ENCODE results near the gene PSME3IP1. TPM values are rescaled to one million over a fixed set of nuclear protein-coding genes. Genes with fewer than 3 reads are reported as not detected.
A peak's percentile ranks its signal among the peaks of the same experiment; 100 is the strongest.
"Not testable (repeated sequence)": the region's sequence is repeated elsewhere in the genome, so short reads cannot be mapped to it uniquely, and the experiment has no call there.

Gene PSME3IP1
- total and polyA plus RNA-seq, 5 donors from 2014 or later, result 68.1 to 140 (median 72.6) TPM

DNA sequence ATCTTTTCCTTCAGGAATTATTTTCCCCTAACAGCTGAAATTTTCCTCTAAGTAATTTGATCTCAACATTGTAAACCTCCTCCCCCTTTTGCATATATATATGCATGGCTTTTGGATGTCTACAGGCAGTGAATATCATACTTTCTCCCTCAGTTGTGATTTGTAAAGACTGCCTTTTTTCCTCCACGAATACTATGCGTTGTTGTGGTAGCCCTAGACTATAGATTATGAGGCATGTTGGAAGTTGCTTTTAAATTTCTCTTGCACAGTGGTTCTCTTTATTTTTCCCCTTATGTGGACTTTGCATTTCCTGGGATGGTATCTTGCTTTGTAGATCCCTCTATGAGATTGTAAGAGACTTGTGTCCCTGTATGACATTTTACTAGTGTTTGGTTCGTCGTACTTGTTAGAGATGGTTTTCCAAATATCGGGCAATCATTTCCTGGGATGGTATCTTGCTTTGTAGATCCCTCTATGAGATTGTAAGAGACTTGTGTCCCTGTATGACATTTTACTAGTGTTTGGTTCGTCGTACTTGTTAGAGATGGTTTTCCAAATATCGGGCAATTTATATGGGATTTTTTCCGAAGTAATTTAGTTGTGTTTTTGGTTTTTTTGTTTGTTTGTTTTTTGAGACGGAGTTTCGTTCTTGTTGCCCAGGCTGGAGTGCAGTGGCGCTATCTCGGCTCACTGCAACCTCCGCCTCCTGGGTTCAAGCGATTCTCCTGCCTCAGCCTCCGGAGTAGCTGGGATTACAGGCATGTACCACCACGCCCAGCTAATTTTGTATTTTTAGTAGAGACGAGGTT lies 2.3 kb upstream of the PSME3IP1 start:
- Mint-ChIP-seq H3K27ac (peak overlapping the region; percentile 79 to 98 (median 94)), H3K4me3 (peak overlapping the region; percentile 97 to 100 (median 98)), H3K4me1 (peaks cover 29 to 72% (median 53%) of the 10 kb centered on the region in 4 donors)
- not testable (repeated sequence) for H3K27me3 ChIP-seq (ENCODE audit: control insufficient read depth, insufficient read depth, low read length); DNase-seq; H3K27me3 Mint-ChIP-seq; H3K36me3 ChIP-seq (ENCODE audit: control insufficient read depth, insufficient read depth, low read length); H3K36me3 Mint-ChIP-seq; ATAC-seq (ENCODE audit: low read depth in 2 of 2); H3K9me3 ChIP-seq (ENCODE audit: control insufficient read depth in 2 of 2, low read length in 2 of 2); H3K9me3 Mint-ChIP-seq
- Histone ChIP-seq H3K27ac (ENCODE audit: insufficient read depth, low read length, poor library complexity, severe bottlenecking) (peak overlapping the region; percentile 94), H3K4me3 (ENCODE audit: low read depth, low read length) (peak overlapping the region; percentile 95), H3K4me1 (ENCODE audit: control insufficient read depth, insufficient read depth, low read length, poor library complexity, severe bottlenecking) (peaks cover 45% of the 10 kb centered on the region)

- Histone ChIP-seq H3K4me1 (ENCODE audit: control insufficient read depth, insufficient read depth, low read length, poor library complexity, severe bottlenecking) (peaks cover 45% of the 10 kb centered on the region), H3K27me3 (ENCODE audit: control insufficient read depth, insufficient read depth, low read length) (no peaks in the 10 kb centered on the region), H3K36me3 (ENCODE audit: control insufficient read depth, insufficient read depth, low read length) (peaks cover 4% of the 10 kb centered on the region), H3K4me3 (ENCODE audit: low read depth, low read length) (peak overlapping the region; percentile 95), H3K27ac (ENCODE audit: insufficient read depth, low read length, poor library complexity, severe bottlenecking) (peak overlapping the region; percentile 94), H3K9me3 (ENCODE audit: control insufficient read depth in 2 of 2, low read length in 2 of 2) (no peaks in the 10 kb centered on the region)
- ATAC-seq (ENCODE audit: low read depth in 2 of 2) (no peak), DNase-seq (peak; percentile 8 to 49 (median 32))
- Mint-ChIP-seq H3K27ac (peak overlapping the region; percentile 94 to 99 (median 98)), H3K4me3 (peak overlapping the region; percentile 97 to 100 (median 98)), H3K27me3 (no peaks in the 10 kb centered on the region), H3K9me3 (peaks cover 0 to 3% (median 0%) of the 10 kb centered on the region in 7 donors), H3K4me1 (peaks cover 25 to 72% (median 53%) of the 10 kb centered on the region in 4 donors), H3K36me3 (no peaks in the 10 kb centered on the region)
Observed at GRCh38 chr16:57186872-57187854, 1.3 kb upstream of the PSME3IP1 start.

GRCh38 chr16:57185446-57185944 lies 344 bp downstream of the PSME3IP1 start:
- DNase-seq (no peak), ATAC-seq (ENCODE audit: low read depth in 2 of 2) (peak; percentile 5 to 6)
- H3K9me3 ChIP-seq (ENCODE audit: control insufficient read depth in 2 of 2, low read length in 2 of 2), result no peaks in the 10 kb centered on the region
- no peaks in the 10 kb centered on the region for H3K27me3 ChIP-seq (ENCODE audit: control insufficient read depth, insufficient read depth, low read length)
- H3K27ac ChIP-seq (ENCODE audit: insufficient read depth, low read length, poor library complexity, severe bottlenecking), result peak overlapping the region; percentile 94
- Mint-ChIP-seq H3K9me3 (peaks cover 0 to 3% (median 0%) of the 10 kb centered on the region in 7 donors), H3K36me3 (no peaks in the 10 kb centered on the region), H3K27me3 (no peaks in the 10 kb centered on the region), H3K4me1 (peaks cover 15 to 67% (median 48%) of the 10 kb centered on the region in 4 donors), H3K27ac (peak overlapping the region; percentile 97 to 99 (median 98)), H3K4me3 (peak overlapping the region; percentile 97 to 100 (median 98))
- H3K4me1 ChIP-seq (ENCODE audit: control insufficient read depth, insufficient read depth, low read length, poor library complexity, severe bottlenecking), result peaks cover 40% of the 10 kb centered on the region
- H3K36me3 ChIP-seq (ENCODE audit: control insufficient read depth, insufficient read depth, low read length), result peaks cover 4% of the 10 kb centered on the region
- peak overlapping the region; percentile 87 for H3K4me3 ChIP-seq (ENCODE audit: low read depth, low read length)

- DNase-seq, result peak in 1 of 3 donors; percentile 3
- peaks cover 0 to 3% (median 0%) of the 10 kb centered on the region in 7 donors for H3K9me3 Mint-ChIP-seq
- Histone ChIP-seq H3K27me3 (ENCODE audit: control insufficient read depth, insufficient read depth, low read length) (no peaks in the 10 kb centered on the region), H3K36me3 (ENCODE audit: control insufficient read depth, insufficient read depth, low read length) (peaks cover 4% of the 10 kb centered on the region), H3K4me3 (ENCODE audit: low read depth, low read length) (peak overlapping the region; percentile 87), H3K27ac (ENCODE audit: insufficient read depth, low read length, poor library complexity, severe bottlenecking) (peak overlapping the region; percentile 94), H3K4me1 (ENCODE audit: control insufficient read depth, insufficient read depth, low read length, poor library complexity, severe bottlenecking) (peaks cover 36% of the 10 kb centered on the region), H3K9me3 (ENCODE audit: control insufficient read depth in 2 of 2, low read length in 2 of 2) (no peaks in the 10 kb centered on the region)
- no peaks in the 10 kb centered on the region for H3K27me3 Mint-ChIP-seq
- peak overlapping the region; percentile 97 to 100 (median 98) for H3K4me3 Mint-ChIP-seq
- peak overlapping the region; percentile 72 to 99 (median 98) for H3K27ac Mint-ChIP-seq
- H3K36me3 Mint-ChIP-seq, result no peaks in the 10 kb centered on the region
- peaks cover 15 to 65% (median 45%) of the 10 kb centered on the region in 4 donors for H3K4me1 Mint-ChIP-seq
- ATAC-seq (ENCODE audit: low read depth in 2 of 2), result no peak
Observed at GRCh38 chr16:57184887-57185445, 873 bp downstream of the PSME3IP1 start.

DNA sequence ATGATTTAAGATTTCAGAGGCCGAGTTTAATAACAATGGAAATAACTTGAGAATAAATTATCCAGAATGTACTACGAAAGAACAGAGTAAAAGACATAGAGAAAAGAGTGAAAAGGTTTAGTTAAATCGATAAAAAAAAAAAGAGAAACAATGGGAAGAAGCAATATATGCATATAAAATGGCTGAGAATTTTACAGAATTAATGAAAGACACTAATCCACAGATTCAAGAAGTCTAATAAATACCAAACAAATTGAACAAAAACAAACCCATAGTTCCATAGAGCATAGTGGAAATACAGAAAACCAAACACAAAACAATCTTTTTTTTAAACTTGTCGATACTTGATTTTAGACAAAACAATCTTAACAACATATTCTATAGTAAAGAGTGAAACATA lies 1.7 kb downstream of the PSME3IP1 start:
- Histone ChIP-seq H3K27ac (ENCODE audit: insufficient read depth, low read length, poor library complexity, severe bottlenecking) (no peak overlapping the region), H3K27me3 (ENCODE audit: control insufficient read depth, insufficient read depth, low read length) (no peaks in the 10 kb centered on the region), H3K4me3 (ENCODE audit: low read depth, low read length) (peak overlapping the region; percentile 87), H3K36me3 (ENCODE audit: control insufficient read depth, insufficient read depth, low read length) (no peaks in the 10 kb centered on the region), H3K9me3 (ENCODE audit: control insufficient read depth in 2 of 2, low read length in 2 of 2) (no peaks in the 10 kb centered on the region), H3K4me1 (ENCODE audit: control insufficient read depth, insufficient read depth, low read length, poor library complexity, severe bottlenecking) (peaks cover 36% of the 10 kb centered on the region)
- no peaks in the 10 kb centered on the region for H3K36me3 Mint-ChIP-seq
- ATAC-seq (ENCODE audit: low read depth in 2 of 2), result no peak
- H3K27ac Mint-ChIP-seq, result peak overlapping the region in 2 of 3 donors; percentile 72 to 98
- DNase-seq, result no peak
- H3K4me3 Mint-ChIP-seq, result peak overlapping the region; percentile 97 to 100 (median 98)
- peaks cover 15 to 61% (median 43%) of the 10 kb centered on the region in 4 donors for H3K4me1 Mint-ChIP-seq
- peaks cover 0 to 3% (median 0%) of the 10 kb centered on the region in 7 donors for H3K9me3 Mint-ChIP-seq
- H3K27me3 Mint-ChIP-seq, result no peaks in the 10 kb centered on the region

GRCh38 chr16:57179215-57179828 lies 6.5 kb downstream of the PSME3IP1 start:
- DNase-seq (no peak), ATAC-seq (ENCODE audit: low read depth in 2 of 2) (no peak)
- Histone ChIP-seq H3K27ac (ENCODE audit: insufficient read depth, low read length, poor library complexity, severe bottlenecking) (no peak overlapping the region), H3K27me3 (ENCODE audit: control insufficient read depth, insufficient read depth, low read length) (no peaks in the 10 kb centered on the region), H3K9me3 (ENCODE audit: control insufficient read depth in 2 of 2, low read length in 2 of 2) (no peaks in the 10 kb centered on the region), H3K4me3 (ENCODE audit: low read depth, low read length) (no peak overlapping the region), H3K36me3 (ENCODE audit: control insufficient read depth, insufficient read depth, low read length) (no peaks in the 10 kb centered on the region), H3K4me1 (ENCODE audit: control insufficient read depth, insufficient read depth, low read length, poor library complexity, severe bottlenecking) (peaks cover 1% of the 10 kb centered on the region)
- H3K9me3 Mint-ChIP-seq, result no peaks in the 10 kb centered on the region
- no peak overlapping the region for H3K4me3 Mint-ChIP-seq
- H3K27ac Mint-ChIP-seq, result peak overlapping the region in 1 of 3 donors; percentile 56
- peaks cover 4 to 30% (median 25%) of the 10 kb centered on the region in 4 donors for H3K4me1 Mint-ChIP-seq
- no peaks in the 10 kb centered on the region for H3K27me3 Mint-ChIP-seq
- H3K36me3 Mint-ChIP-seq, result peaks cover 12% of the 10 kb centered on the region

All from CD4-positive, CD25-positive, alpha-beta regulatory T cell (primary cell).